Measurements from ENCODE around the gene CYP8B1. TPM values are rescaled to one million over a fixed set of nuclear protein-coding genes. Genes with fewer than 3 reads are reported as not detected.
A peak's percentile ranks its signal among the peaks of the same experiment; 100 is the strongest.

CYP8B1 gene
- total and polyA plus RNA-seq, 11 donors, result 0.14 TPM; not detected in 10

GRCh38 chr3:42874749-42875148, 930 bp downstream of the CYP8B1 start:
- TF ChIP-seq POLR2A (IDR thresholded peaks at IDR 0.05), result no peak
- TF ChIP-seq CTCF (IDR thresholded peaks at IDR 0.05), result no peak
- Histone ChIP-seq H3K36me3 (no peaks in the 10 kb centered on the region), H3K4me3 (no peak overlapping the region), H3K27ac (no peak overlapping the region), H3K4me1 (peaks cover 0 to 21% (median 7%) of the 10 kb centered on the region in 12 donors), H3K9me3 (no peaks in the 10 kb centered on the region), H3K27me3 (no peaks in the 10 kb centered on the region)
- ATAC-seq, result no peak
- 92 to 94% (median 93%) methylated on average over 10 of the region's 10 CpGs for WGBS, 4 donors
- DNase-seq, result no peak
- intact Hi-C loops (cut with DNase I), result loop anchor here in 1 of 10 donors (5.0 kb wide), 1 partner anchor 32 kb away; no protein-coding TSS in a partner anchor

GRCh38 chr3:42873221-42873982, 2.3 kb downstream of the CYP8B1 start:
- H3K36me3 ChIP-seq, result no peaks in the 10 kb centered on the region
- H3K4me1 ChIP-seq, result peaks cover 0 to 21% (median 7%) of the 10 kb centered on the region in 12 donors
- no peak overlapping the region for H3K4me3 ChIP-seq
- H3K27me3 ChIP-seq, result no peaks in the 10 kb centered on the region
- intact Hi-C loops (cut with DNase I), result loop anchor here in 1 of 10 donors (2.0 kb wide), 1 partner anchor 39 kb away; no protein-coding TSS in a partner anchor
- 81 to 83% (median 82%) methylated on average over 9 of the region's 9 CpGs for WGBS, 4 donors
- H3K27ac ChIP-seq, result no peak overlapping the region
- DNase-seq (no peak), ATAC-seq (no peak)
- no peak for TF ChIP-seq CTCF (IDR thresholded peaks at IDR 0.05)
- TF ChIP-seq POLR2A (IDR thresholded peaks at IDR 0.05), result no peak
- no peaks in the 10 kb centered on the region for H3K9me3 ChIP-seq

GRCh38 chr3:42872718-42873117, 3.0 kb downstream of the CYP8B1 start:
- TF ChIP-seq POLR2A (IDR thresholded peaks at IDR 0.05), result no peak
- no peak for TF ChIP-seq CTCF (IDR thresholded peaks at IDR 0.05)
- peak in 2 of 4 donors; percentile 7 to 11 for ATAC-seq
- 79 to 88% (median 85%) methylated on average over 1 of the region's 1 CpG for WGBS, 4 donors
- Histone ChIP-seq H3K27me3 (no peaks in the 10 kb centered on the region), H3K9me3 (no peaks in the 10 kb centered on the region), H3K4me3 (no peak overlapping the region), H3K4me1 (peaks cover 0 to 21% (median 7%) of the 10 kb centered on the region in 12 donors), H3K27ac (no peak overlapping the region), H3K36me3 (no peaks in the 10 kb centered on the region)
- DNase-seq, result no peak
- intact Hi-C loops (cut with DNase I), result loop anchor here in 1 of 10 donors (2.0 kb wide), 1 partner anchor 38 kb away; no protein-coding TSS in a partner anchor

- DNase-seq, result peak in 4 of 5 donors; percentile 32 to 52 (median 35)
- WGBS, 4 donors, result 14 to 26% (median 16%) methylated on average over 3 to 5 of the region's 5 CpGs
- Histone ChIP-seq H3K4me1 (peaks cover 0 to 21% (median 7%) of the 10 kb centered on the region in 12 donors), H3K36me3 (no peaks in the 10 kb centered on the region), H3K4me3 (no peak overlapping the region), H3K9me3 (no peaks in the 10 kb centered on the region), H3K27me3 (no peaks in the 10 kb centered on the region), H3K27ac (peak overlapping the region in 3 of 12 donors; percentile 19 to 53 (median 48))
- intact Hi-C loops (cut with DNase I), result loop anchor here in 1 of 10 donors (2.0 kb wide), 1 partner anchor 37 kb away; no protein-coding TSS in a partner anchor
- ATAC-seq, result peak; percentile 36 to 65 (median 61)
- no peak for TF ChIP-seq CTCF (IDR thresholded peaks at IDR 0.05)
- no peak for TF ChIP-seq POLR2A (IDR thresholded peaks at IDR 0.05)
These were observed 4.0 kb downstream of the CYP8B1 start for GRCh38 chr3:42871592-42872196.
